ENCODE results near the gene ZSCAN10. TPM values are rescaled to one million over a fixed set of nuclear protein-coding genes. Genes with fewer than 3 reads are reported as not detected.

ZSCAN10 gene
- polyA plus RNA-seq, 1 donor from 2014 or later, result 0.10 TPM

DNA sequence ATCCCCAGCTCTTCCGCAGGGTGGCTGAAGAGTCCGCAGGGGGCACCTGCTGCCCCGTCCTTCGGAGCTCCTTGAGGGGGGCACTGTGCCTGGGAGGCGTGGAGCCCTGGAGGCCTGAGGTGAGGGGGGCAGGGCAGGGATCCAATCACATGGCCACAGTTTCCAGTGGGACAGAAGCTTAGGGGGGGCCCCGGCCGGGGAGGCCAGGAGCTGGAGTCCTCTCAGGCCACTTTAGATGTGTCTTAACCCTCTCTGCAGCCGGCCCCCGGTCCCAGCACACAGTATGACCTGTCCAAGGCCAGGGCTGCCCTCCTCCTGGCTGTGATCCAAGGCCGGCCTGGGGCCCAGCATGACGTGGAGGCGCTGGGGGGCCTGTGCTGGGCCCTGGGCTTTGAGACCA lies 46.6 kb upstream of the ZSCAN10 start:
- H3K27ac ChIP-seq (ENCODE audit: low read length), result no peak overlapping the region
- no peaks in the 10 kb centered on the region for H3K36me3 ChIP-seq (ENCODE audit: insufficient read depth, low read length)
- H3K9me3 ChIP-seq (ENCODE audit: low read length), result no peaks in the 10 kb centered on the region
- H3K9ac ChIP-seq (ENCODE audit: low read length), result no peak overlapping the region
- H3K27me3 ChIP-seq (ENCODE audit: insufficient read depth, low read depth, low read length), result no peaks in the 10 kb centered on the region
- no peak overlapping the region for H2AFZ ChIP-seq (ENCODE audit: low read depth, low read length)
- no peaks in the 10 kb centered on the region for H3F3A ChIP-seq (ENCODE audit: insufficient read depth, low read length, poor library complexity, severe bottlenecking)
- H3K79me2 ChIP-seq (replicated peaks; ENCODE audit: insufficient read depth, low read length), result no peaks in the 10 kb centered on the region
- no peaks in the 10 kb centered on the region for H3K9me2 ChIP-seq (ENCODE audit: insufficient read depth, low read length)
- H4K20me1 ChIP-seq (ENCODE audit: insufficient read depth), result no peaks in the 10 kb centered on the region
- TF ChIP-seq TAF1 (IDR thresholded peaks at IDR 0.05; ENCODE audit: low read depth) (no peak), RAD21 (conservative IDR thresholded peaks at IDR 0.05) (no peak), SMC3 (conservative IDR thresholded peaks at IDR 0.05; ENCODE audit: poor library complexity) (no peak), POLR2AphosphoS5 (IDR thresholded peaks at IDR 0.05) (no peak), MXI1 (conservative IDR thresholded peaks at IDR 0.05; ENCODE audit: poor library complexity, severe bottlenecking) (no peak), EZH2 (IDR thresholded peaks at IDR 0.05; ENCODE audit: borderline replicate concordance, insufficient read depth, low read length, poor library complexity, severe bottlenecking) (no peak), EP300 (conservative IDR thresholded peaks at IDR 0.05; ENCODE audit: poor library complexity, severe bottlenecking) (no peak)
- TF ChIP-seq, protein P1, sequence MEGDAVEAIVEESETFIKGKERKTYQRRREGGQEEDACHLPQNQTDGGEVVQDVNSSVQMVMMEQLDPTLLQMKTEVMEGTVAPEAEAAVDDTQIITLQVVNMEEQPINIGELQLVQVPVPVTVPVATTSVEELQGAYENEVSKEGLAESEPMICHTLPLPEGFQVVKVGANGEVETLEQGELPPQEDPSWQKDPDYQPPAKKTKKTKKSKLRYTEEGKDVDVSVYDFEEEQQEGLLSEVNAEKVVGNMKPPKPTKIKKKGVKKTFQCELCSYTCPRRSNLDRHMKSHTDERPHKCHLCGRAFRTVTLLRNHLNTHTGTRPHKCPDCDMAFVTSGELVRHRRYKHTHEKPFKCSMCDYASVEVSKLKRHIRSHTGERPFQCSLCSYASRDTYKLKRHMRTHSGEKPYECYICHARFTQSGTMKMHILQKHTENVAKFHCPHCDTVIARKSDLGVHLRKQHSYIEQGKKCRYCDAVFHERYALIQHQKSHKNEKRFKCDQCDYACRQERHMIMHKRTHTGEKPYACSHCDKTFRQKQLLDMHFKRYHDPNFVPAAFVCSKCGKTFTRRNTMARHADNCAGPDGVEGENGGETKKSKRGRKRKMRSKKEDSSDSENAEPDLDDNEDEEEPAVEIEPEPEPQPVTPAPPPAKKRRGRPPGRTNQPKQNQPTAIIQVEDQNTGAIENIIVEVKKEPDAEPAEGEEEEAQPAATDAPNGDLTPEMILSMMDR (IDR thresholded peaks at IDR 0.05; ENCODE audit: poor library complexity, severe bottlenecking), result no peak
- TF ChIP-seq, protein P2, sequence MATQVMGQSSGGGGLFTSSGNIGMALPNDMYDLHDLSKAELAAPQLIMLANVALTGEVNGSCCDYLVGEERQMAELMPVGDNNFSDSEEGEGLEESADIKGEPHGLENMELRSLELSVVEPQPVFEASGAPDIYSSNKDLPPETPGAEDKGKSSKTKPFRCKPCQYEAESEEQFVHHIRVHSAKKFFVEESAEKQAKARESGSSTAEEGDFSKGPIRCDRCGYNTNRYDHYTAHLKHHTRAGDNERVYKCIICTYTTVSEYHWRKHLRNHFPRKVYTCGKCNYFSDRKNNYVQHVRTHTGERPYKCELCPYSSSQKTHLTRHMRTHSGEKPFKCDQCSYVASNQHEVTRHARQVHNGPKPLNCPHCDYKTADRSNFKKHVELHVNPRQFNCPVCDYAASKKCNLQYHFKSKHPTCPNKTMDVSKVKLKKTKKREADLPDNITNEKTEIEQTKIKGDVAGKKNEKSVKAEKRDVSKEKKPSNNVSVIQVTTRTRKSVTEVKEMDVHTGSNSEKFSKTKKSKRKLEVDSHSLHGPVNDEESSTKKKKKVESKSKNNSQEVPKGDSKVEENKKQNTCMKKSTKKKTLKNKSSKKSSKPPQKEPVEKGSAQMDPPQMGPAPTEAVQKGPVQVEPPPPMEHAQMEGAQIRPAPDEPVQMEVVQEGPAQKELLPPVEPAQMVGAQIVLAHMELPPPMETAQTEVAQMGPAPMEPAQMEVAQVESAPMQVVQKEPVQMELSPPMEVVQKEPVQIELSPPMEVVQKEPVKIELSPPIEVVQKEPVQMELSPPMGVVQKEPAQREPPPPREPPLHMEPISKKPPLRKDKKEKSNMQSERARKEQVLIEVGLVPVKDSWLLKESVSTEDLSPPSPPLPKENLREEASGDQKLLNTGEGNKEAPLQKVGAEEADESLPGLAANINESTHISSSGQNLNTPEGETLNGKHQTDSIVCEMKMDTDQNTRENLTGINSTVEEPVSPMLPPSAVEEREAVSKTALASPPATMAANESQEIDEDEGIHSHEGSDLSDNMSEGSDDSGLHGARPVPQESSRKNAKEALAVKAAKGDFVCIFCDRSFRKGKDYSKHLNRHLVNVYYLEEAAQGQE (IDR thresholded peaks at IDR 0.05; ENCODE audit: borderline replicate concordance), result no peak
- no peak overlapping the region for H3K4me3 ChIP-seq (ENCODE audit: low read length)
- no peak overlapping the region for H3K4me2 ChIP-seq (ENCODE audit: low read length)

DNA sequence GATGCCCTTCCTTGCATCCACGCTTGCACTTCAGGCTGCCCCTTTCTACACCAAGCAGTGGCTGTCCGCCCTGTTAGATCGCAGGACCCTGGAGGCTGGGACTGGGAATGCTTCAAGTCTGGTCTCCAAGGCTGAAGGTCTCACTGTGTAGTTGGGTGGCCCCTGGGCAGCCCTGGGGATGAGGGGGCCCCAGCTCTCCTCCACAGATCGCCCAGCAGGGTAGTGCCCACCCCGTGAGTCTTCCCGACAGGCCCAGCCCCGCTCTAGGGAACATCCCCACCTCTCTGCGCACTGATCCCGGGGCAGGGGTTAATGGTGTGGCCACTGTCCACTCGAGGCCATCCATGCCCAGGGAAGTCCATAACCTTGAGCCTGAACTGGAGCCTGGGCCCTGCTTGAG lies 46.1 kb upstream of the ZSCAN10 start:
- no peak overlapping the region for H2AFZ ChIP-seq (ENCODE audit: low read depth, low read length)
- H3K4me2 ChIP-seq (ENCODE audit: low read length), result no peak overlapping the region
- no peak overlapping the region for H3K27ac ChIP-seq (ENCODE audit: low read length)
- no peaks in the 10 kb centered on the region for H3K9me2 ChIP-seq (ENCODE audit: insufficient read depth, low read length)
- H3K36me3 ChIP-seq (ENCODE audit: insufficient read depth, low read length), result no peaks in the 10 kb centered on the region
- TF ChIP-seq POLR2AphosphoS5 (IDR thresholded peaks at IDR 0.05) (no peak), EZH2 (IDR thresholded peaks at IDR 0.05; ENCODE audit: borderline replicate concordance, insufficient read depth, low read length, poor library complexity, severe bottlenecking) (no peak), MXI1 (conservative IDR thresholded peaks at IDR 0.05; ENCODE audit: poor library complexity, severe bottlenecking) (no peak), EP300 (conservative IDR thresholded peaks at IDR 0.05; ENCODE audit: poor library complexity, severe bottlenecking) (no peak), SMC3 (conservative IDR thresholded peaks at IDR 0.05; ENCODE audit: poor library complexity) (no peak), RAD21 (conservative IDR thresholded peaks at IDR 0.05) (no peak), TAF1 (IDR thresholded peaks at IDR 0.05; ENCODE audit: low read depth) (no peak)
- TF ChIP-seq, protein P2 (IDR thresholded peaks at IDR 0.05; ENCODE audit: borderline replicate concordance), result no peak
- TF ChIP-seq, protein P1 (IDR thresholded peaks at IDR 0.05; ENCODE audit: poor library complexity, severe bottlenecking), result no peak
- H4K20me1 ChIP-seq (ENCODE audit: insufficient read depth), result no peaks in the 10 kb centered on the region
- no peaks in the 10 kb centered on the region for H3K79me2 ChIP-seq (replicated peaks; ENCODE audit: insufficient read depth, low read length)
- H3F3A ChIP-seq (ENCODE audit: insufficient read depth, low read length, poor library complexity, severe bottlenecking), result no peaks in the 10 kb centered on the region
- no peaks in the 10 kb centered on the region for H3K9me3 ChIP-seq (ENCODE audit: low read length)
- H3K27me3 ChIP-seq (ENCODE audit: insufficient read depth, low read depth, low read length), result no peaks in the 10 kb centered on the region
- H3K4me3 ChIP-seq (ENCODE audit: low read length), result no peak overlapping the region
- no peak overlapping the region for H3K9ac ChIP-seq (ENCODE audit: low read length)

All from neural cell (in vitro differentiated cells).